A549 (cell line): ENCODE measurements around the gene ARHGEF26. TPM values are rescaled to one million over a fixed set of nuclear protein-coding genes. Genes with fewer than 3 reads are reported as not detected.

Source experiments
- ATAC-seq, 2 experiments: fragments of 200-7000 bp in 1 of 2; fragments of >200 bp in 1 of 2; cut with Nextera tagmentation in 1 of 2; cut with Tn5 transposase in 1 of 2; 3 replicates each; pipeline versions ENCODE4 v1.8.0 to v1.9.1; 2018 to 2020; ENCODE audit warnings: mild to moderate bottlenecking in 1 of 2, moderate library complexity in 1 of 2
- CTCF ChIA-PET: fragments of 300-600 bp; sonication (Branson Sonifier 250); formaldehyde crosslinking; extraction: SDS; loops from one replicate; lab custom pipeline; 2021; ENCODE audit warnings: antibody characterized with exemption, inconsistent platforms; lab: Yijun Ruan, JAX
- POLR2A ChIA-PET: fragments of 350-600 bp; formaldehyde crosslinking; extraction: SDS; loops from one replicate; lab custom pipeline; 2021; ENCODE audit warnings: antibody characterized with exemption, inconsistent platforms; lab: Yijun Ruan, JAX
- DNase-seq, 2 experiments: peaks; one replicate each; pipeline versions ENCODE4 v3.0.0 to v3.0.0-alpha.2; 2011 to 2016; ENCODE audit warnings: low read depth in 1 of 2, low spot score in 1 of 2
- FAIRE-seq: peaks from 2 replicates; lab custom pipeline; 2011; peaks lifted over from hg19 to GRCh38; lab: Jason Lieb, UNC
- H3K27ac ChIP-seq, 2 experiments: fragments of >200 bp; sonication (Bioruptor Twin); formaldehyde crosslinking; 3 replicates each; pipeline ENCODE4 v1.5.1; 2016 to 2017
- H3K4me1 ChIP-seq: fragments of >200 bp; sonication (Bioruptor Twin); formaldehyde crosslinking; 3 replicates; pipeline ENCODE4 v1.6.1; 2016
- H3K4me2 ChIP-seq: fragments of >200 bp; sonication (Bioruptor Twin); formaldehyde crosslinking; 3 replicates; pipeline ENCODE4 v1.6.1; 2016
- H3K4me3 ChIP-seq: fragments of >200 bp; sonication (Bioruptor Twin); formaldehyde crosslinking; 3 replicates; pipeline ENCODE4 v1.5.1; 2016
- H3K9me3 ChIP-seq: fragments of >200 bp; sonication (Bioruptor Twin); formaldehyde crosslinking; 3 replicates; pipeline ENCODE4 v1.6.1; 2016
- CEBPB ChIP-seq, 2 experiments: fragments of >200 bp in 1 of 2; sonication (Bioruptor Twin) in 1 of 2; formaldehyde crosslinking in 1 of 2; IDR thresholded peaks; 2 replicates each; pipeline ENCODE4 v1.6.1; 2012 to 2016
- CHD4 ChIP-seq: fragments of 200-600 bp; sonication (generic); IDR thresholded peaks from 2 replicates; pipeline ENCODE4 v1.6.1; 2016; ENCODE audit warnings: antibody characterized with exemption, mild to moderate bottlenecking, borderline replicate concordance
- EHF ChIP-seq: fragments of 250-450 bp; sonication (Bioruptor Pico); IDR thresholded peaks from 2 replicates; pipeline ENCODE4 v1.5.0; 2020; ENCODE audit warnings: mild to moderate bottlenecking
- EHMT2 ChIP-seq: fragments of 200-600 bp; sonication (generic); IDR thresholded peaks from 2 replicates; pipeline ENCODE4 v1.6.1; 2016; ENCODE audit warnings: antibody characterized with exemption, low read depth, mild to moderate bottlenecking, moderate library complexity
- ELK1 ChIP-seq: fragments of 150-350 bp; IDR thresholded peaks from 2 replicates; pipeline ENCODE4 v1.6.1; 2014; ENCODE audit warnings: low read depth, mild to moderate bottlenecking, low read length
- FOXS1 ChIP-seq: fragments of 250-450 bp; sonication (Bioruptor Pico); IDR thresholded peaks from 2 replicates; pipeline ENCODE4 v1.5.0; 2020; ENCODE audit warnings: mild to moderate bottlenecking, moderate library complexity
- GATA3 ChIP-seq: IDR thresholded peaks from 2 replicates; pipeline ENCODE4 v1.6.1; 2012; ENCODE audit warnings: borderline replicate concordance
- HDAC2 ChIP-seq: fragments of 200-600 bp; sonication (generic); IDR thresholded peaks from 2 replicates; pipeline ENCODE4 v1.6.1; 2016
- HES2 ChIP-seq: fragments of >200 bp; sonication (Bioruptor Twin); formaldehyde crosslinking; IDR thresholded peaks from 2 replicates; pipeline ENCODE4 v1.6.1; 2016
- JUN ChIP-seq, 2 experiments: fragments of >200 bp; sonication (Bioruptor Twin); formaldehyde crosslinking; IDR thresholded peaks; 2 replicates in 1 of 2; 3 replicates in 1 of 2; pipeline ENCODE4 v1.6.1; 2016 to 2017
- MAZ ChIP-seq: fragments of 150-350 bp; IDR thresholded peaks from 2 replicates; pipeline ENCODE4 v1.6.1; 2014; ENCODE audit warnings: antibody characterized with exemption, low read depth, low read length, borderline replicate concordance
- MYC ChIP-seq: IDR thresholded peaks from 2 replicates; pipeline ENCODE4 v1.6.1; 2012; ENCODE audit warnings: mild to moderate bottlenecking, inconsistent platforms, low read length, improper control_type of control experiment, borderline replicate concordance
- NPAS2 ChIP-seq: fragments of 250-450 bp; sonication (Bioruptor Pico); IDR thresholded peaks from 2 replicates; pipeline ENCODE4 v1.8.0; 2022; ENCODE audit warnings: mild to moderate bottlenecking, moderate library complexity, borderline replicate concordance
- NR3C1 ChIP-seq: fragments of >200 bp; sonication (Bioruptor Twin); formaldehyde crosslinking; IDR thresholded peaks from 3 replicates; pipeline ENCODE4 v1.6.1; 2017
- PBX3 ChIP-seq: IDR thresholded peaks from 2 replicates; pipeline ENCODE4 v1.6.1; 2012
- POLR2A ChIP-seq: IDR thresholded peaks from 2 replicates; pipeline ENCODE4 v1.6.1; 2012; ENCODE audit warnings: mild to moderate bottlenecking, low read length
- POLR2AphosphoS2 ChIP-seq: conservative IDR thresholded peaks from 2 replicates; pipeline ENCODE4 v1.6.1; 2012; ENCODE audit warnings: low read length, improper control_type of control experiment, inconsistent platforms
- RAD21 ChIP-seq, 2 experiments: fragments of >200 bp in 1 of 2; sonication (Bioruptor Twin) in 1 of 2; formaldehyde crosslinking in 1 of 2; IDR thresholded peaks in 1 of 2; conservative IDR thresholded peaks in 1 of 2; 2 replicates in 1 of 2; 3 replicates in 1 of 2; pipeline ENCODE4 v1.6.1; 2012 to 2018; ENCODE audit warnings: inconsistent platforms in 1 of 2
- RARB ChIP-seq: fragments of 250-450 bp; sonication (Bioruptor Pico); IDR thresholded peaks from 2 replicates; pipeline ENCODE4 v1.8.0; 2021; ENCODE audit warnings: mild to moderate bottlenecking, moderate library complexity
- RCOR1 ChIP-seq: fragments of 150-350 bp; IDR thresholded peaks from 2 replicates; pipeline ENCODE4 v1.6.1; 2014; ENCODE audit warnings: antibody characterized with exemption, low read length, low read depth
- RFX5 ChIP-seq: fragments of 450-650 bp; IDR thresholded peaks from 2 replicates; pipeline ENCODE4 v1.7.1; 2014; ENCODE audit warnings: antibody characterized with exemption, mild to moderate bottlenecking, moderate library complexity
- RNF2 ChIP-seq: fragments of 200-600 bp; sonication (generic); IDR thresholded peaks from 2 replicates; pipeline ENCODE4 v1.6.1; 2016; ENCODE audit warnings: low read depth, mild to moderate bottlenecking, antibody characterized with exemption, moderate library complexity, borderline replicate concordance
- SMC3 ChIP-seq: fragments of >200 bp; sonication (Bioruptor Twin); formaldehyde crosslinking; IDR thresholded peaks from 3 replicates; pipeline ENCODE4 v1.6.1; 2018; ENCODE audit warnings: inconsistent platforms
- TFCP2L1 ChIP-seq: fragments of 250-450 bp; sonication (Bioruptor Pico); IDR thresholded peaks from 2 replicates; pipeline ENCODE4 v1.5.0; 2021; ENCODE audit warnings: mild to moderate bottlenecking
- ZC3H11A ChIP-seq: fragments of 450-650 bp; IDR thresholded peaks from 2 replicates; pipeline ENCODE4 v1.6.1; 2014; ENCODE audit warnings: antibody characterized with exemption, mild to moderate bottlenecking
- ZFP36 ChIP-seq: fragments of 450-650 bp; IDR thresholded peaks from 2 replicates; pipeline ENCODE4 v1.6.1; 2014; ENCODE audit warnings: borderline replicate concordance; ENCODE audit not compliant: partially characterized antibody
- WGBS: methylation state at CpG from one replicate; pipeline ENCODE4 v1.1.6; 2017; ENCODE audit errors: missing lambda C conversion rate; 5-methylcytosine and 5-hydroxymethylcytosine counted together
- polyA plus RNA-seq, 4 experiments: library from polyadenylated mRNA; depleted of rRNA in 3 of 4; stranded (reverse); fragments of >200 nt; fragmentation: RNase III in 1 of 4; extraction: RNeasy Plus Mini Kit Qiagen cat#74134 plus additional on column Dnase treatment in 1 of 4; gene quantifications; 2 replicates in 3 of 4; 3 replicates in 1 of 4; pipeline ENCODE4 v1.2.3, GENCODE V29; 2011 to 2017
- TF ChIP-seq, protein P1 (sequence below): fragments of 250-450 bp; sonication (Bioruptor Pico); IDR thresholded peaks from 2 replicates; pipeline ENCODE4 v1.5.0; 2020; ENCODE audit warnings: low read depth, mild to moderate bottlenecking, moderate library complexity
- TF ChIP-seq, protein P2 (sequence below): IDR thresholded peaks from 2 replicates; pipeline ENCODE4 v1.6.1; 2012; ENCODE audit warnings: low read depth, borderline replicate concordance

The ARHGEF26 gene
- polyA plus RNA-seq, 2 of the 4 experiments (the other 2 are of a cell fraction): 2.9 to 5.8 TPM

DNA sequence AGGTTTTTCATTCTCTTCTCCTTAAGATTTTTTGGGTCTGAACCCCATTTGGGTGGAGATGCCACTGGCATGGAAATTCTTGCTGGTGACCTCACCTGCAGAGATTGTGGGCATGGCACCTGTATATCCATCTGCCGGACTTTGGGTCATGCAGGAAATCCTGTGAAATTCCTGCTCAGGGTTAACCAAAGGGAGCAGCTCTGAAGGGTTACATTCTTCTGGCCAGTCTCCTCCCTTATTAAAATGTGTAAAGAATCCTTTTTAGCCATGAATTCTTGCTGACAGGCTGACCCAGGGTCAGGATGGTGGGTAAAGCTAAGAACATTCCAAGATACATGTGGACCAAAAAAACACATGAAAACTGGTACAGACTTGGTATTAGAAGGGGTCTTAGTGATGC, 27.4 kb downstream of the ARHGEF26 start:
- 88% methylated on average over 1 of the region's 1 CpG for WGBS
- H3K9me3 ChIP-seq: no peaks in the 10 kb centered on the region
- no peak overlapping the region for H3K4me2 ChIP-seq
- FAIRE-seq (no peak), ATAC-seq (no peak), DNase-seq (no peak)
- H3K4me3 ChIP-seq: no peak overlapping the region
- ChIA-PET POLR2A (no interaction called here), CTCF (no interaction called here)
- no peak for TF ChIP-seq ELK1
- no peak for TF ChIP-seq PBX3
- no peak for TF ChIP-seq HDAC2
- no peak for TF ChIP-seq NR3C1
- no peak for TF ChIP-seq NPAS2
- TF ChIP-seq MAZ: no peak
- TF ChIP-seq RARB: no peak
- TF ChIP-seq POLR2A: no peak
- no peak for TF ChIP-seq EHMT2
- no peak for TF ChIP-seq CEBPB (IDR thresholded peaks at IDR 0.05)
- TF ChIP-seq TFCP2L1 (CRISPR knock-in tag): no peak
- TF ChIP-seq EHF (CRISPR knock-in tag): no peak
- H3K4me1 ChIP-seq: peaks cover 13% of the 10 kb centered on the region; the same call in 2 of the 3 replicates
- H3K27ac ChIP-seq: no peak overlapping the region

DNA sequence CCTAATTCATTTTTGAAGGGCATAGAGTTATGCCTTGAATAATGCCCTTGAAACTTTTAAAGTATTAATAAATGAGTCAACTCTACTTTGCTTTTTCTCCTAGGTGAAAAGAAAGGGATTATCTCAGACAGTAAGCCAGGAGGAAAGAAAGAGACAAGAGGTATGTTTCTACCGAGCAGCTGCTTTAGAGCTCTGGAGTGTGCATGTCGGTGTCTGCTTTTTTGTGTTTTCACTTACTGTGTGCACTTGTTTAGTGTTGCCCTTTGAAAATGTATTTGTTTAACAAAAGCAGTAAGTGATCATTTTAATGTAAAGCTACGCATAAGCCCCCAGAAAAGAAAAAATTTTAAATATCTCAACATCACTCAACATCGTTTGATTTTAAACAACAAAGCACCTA, 28.1 kb downstream of the ARHGEF26 start:
- Histone ChIP-seq H3K4me2 (no peak overlapping the region), H3K27ac (no peak overlapping the region), H3K4me3 (no peak overlapping the region), H3K9me3 (no peaks in the 10 kb centered on the region), H3K4me1 (peaks cover 13% of the 10 kb centered on the region; the same call in 2 of the 3 replicates)
- POLR2A ChIA-PET: no interaction called here
- TF ChIP-seq RAD21 (conservative IDR thresholded peaks at IDR 0.05 in 1 of 2, IDR thresholded peaks at IDR 0.05 in 1 of 2) (no peak), ZFP36 (no peak), GATA3 (no peak), RCOR1 (no peak), EHF (CRISPR knock-in tag) (no peak), NR3C1 (no peak), HES2 (no peak), TFCP2L1 (CRISPR knock-in tag) (no peak), FOXS1 (CRISPR knock-in tag) (no peak), RARB (no peak), JUN (IDR thresholded peaks at IDR 0.05) (no peak), RFX5 (no peak)
- TF ChIP-seq, protein P1, sequence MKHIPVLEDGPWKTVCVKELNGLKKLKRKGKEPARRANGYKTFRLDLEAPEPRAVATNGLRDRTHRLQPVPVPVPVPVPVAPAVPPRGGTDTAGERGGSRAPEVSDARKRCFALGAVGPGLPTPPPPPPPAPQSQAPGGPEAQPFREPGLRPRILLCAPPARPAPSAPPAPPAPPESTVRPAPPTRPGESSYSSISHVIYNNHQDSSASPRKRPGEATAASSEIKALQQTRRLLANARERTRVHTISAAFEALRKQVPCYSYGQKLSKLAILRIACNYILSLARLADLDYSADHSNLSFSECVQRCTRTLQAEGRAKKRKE (CRISPR knock-in tag): no peak
- 92% methylated on average over 4 of the region's 4 CpGs for WGBS
- CTCF ChIA-PET: no interaction called here
- ATAC-seq (no peak), FAIRE-seq (no peak), DNase-seq (no peak)

DNA sequence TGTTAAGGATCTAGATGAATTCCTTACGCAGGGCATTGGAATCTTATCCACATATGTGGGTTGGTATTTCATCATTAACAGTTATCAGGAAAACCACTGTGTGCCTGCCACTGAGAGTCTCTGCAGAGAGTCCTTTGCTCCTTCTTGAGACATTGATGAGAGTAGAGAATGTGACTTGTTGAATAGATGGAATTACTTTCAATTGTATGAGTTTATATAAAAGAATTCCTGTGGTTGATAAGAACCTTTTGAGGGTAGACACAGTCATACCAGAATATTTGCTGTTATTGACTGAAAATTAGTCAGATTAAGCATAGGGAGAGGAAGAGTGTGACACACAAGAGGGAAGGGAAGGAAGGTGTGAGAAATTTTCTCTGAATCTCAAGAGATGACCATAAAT, 30.8 kb downstream of the ARHGEF26 start:
- Histone ChIP-seq H3K27ac (no peak overlapping the region), H3K9me3 (no peaks in the 10 kb centered on the region), H3K4me2 (no peak overlapping the region), H3K4me1 (0 out of 3 replicates have a peak, but pooled peaks cover 2% of the 10 kb centered on the region), H3K4me3 (no peak overlapping the region)
- ChIA-PET CTCF (no interaction called here), POLR2A (no interaction called here)
- no peak; a peak in 1 of 6 replicates for ATAC-seq
- WGBS: 71% methylated on average over 1 of the region's 1 CpG
- no peak for FAIRE-seq
- DNase-seq: no peak
- TF ChIP-seq CHD4 (no peak), GATA3 (no peak), ELK1 (no peak), PBX3 (no peak), POLR2AphosphoS2 (no peak), FOXS1 (CRISPR knock-in tag) (no peak), MYC (no peak), ZC3H11A (no peak), NR3C1 (no peak), RNF2 (no peak), SMC3 (no peak), HDAC2 (no peak), RFX5 (no peak)
- TF ChIP-seq, protein P1 (CRISPR knock-in tag): no peak
- TF ChIP-seq, protein P2, sequence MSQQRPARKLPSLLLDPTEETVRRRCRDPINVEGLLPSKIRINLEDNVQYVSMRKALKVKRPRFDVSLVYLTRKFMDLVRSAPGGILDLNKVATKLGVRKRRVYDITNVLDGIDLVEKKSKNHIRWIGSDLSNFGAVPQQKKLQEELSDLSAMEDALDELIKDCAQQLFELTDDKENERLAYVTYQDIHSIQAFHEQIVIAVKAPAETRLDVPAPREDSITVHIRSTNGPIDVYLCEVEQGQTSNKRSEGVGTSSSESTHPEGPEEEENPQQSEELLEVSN: no peak
